Heart right ventricle (tissue), 16 donors: ENCODE data around the gene ZDBF2. TPM values are rescaled to one million over a fixed set of nuclear protein-coding genes. Genes with fewer than 3 reads are reported as not detected.

Source experiments
- ATAC-seq, 8 donors: fragments of 200-7000 bp; cut with Tn5 transposase; one replicate each; pipeline ENCODE4 v1.9.1; 2020; ENCODE audit warnings: mild to moderate bottlenecking in 8 of 8, moderate library complexity in 8 of 8, moderate number of reproducible peaks in 1 of 8
- DNase-seq, 2 donors: peaks; one replicate each; pipeline ENCODE4 v3.0.0-alpha.2; 2020
- H3K27ac ChIP-seq, 10 donors: fragments of 200-600 bp; sonication (generic) in 2 of 10; one replicate each; pipeline versions ENCODE4 v1.5.0 to v1.8.0; 2020 to 2022; ENCODE audit warnings: mild to moderate bottlenecking in 3 of 10
- H3K27me3 ChIP-seq, 7 donors: fragments of 200-600 bp; one replicate each; pipeline ENCODE4 v1.8.0; 2021 to 2022; ENCODE audit warnings: mild to moderate bottlenecking in 2 of 7
- H3K36me3 ChIP-seq, 9 donors: fragments of 200-600 bp; sonication (generic) in 1 of 9; one replicate each; pipeline versions ENCODE4 v1.5.0 to v1.8.0; 2020 to 2022; ENCODE audit warnings: mild to moderate bottlenecking in 2 of 9
- H3K4me1 ChIP-seq, 9 donors: fragments of 200-600 bp; sonication (generic) in 1 of 9; one replicate each; pipeline versions ENCODE4 v1.5.0 to v1.8.0; 2020 to 2022; ENCODE audit warnings: mild to moderate bottlenecking in 4 of 9
- H3K4me3 ChIP-seq, 10 donors: fragments of 200-600 bp; sonication (generic) in 2 of 10; one replicate each; pipeline versions ENCODE4 v1.5.0 to v1.8.0; 2020 to 2022; ENCODE audit warnings: mild to moderate bottlenecking in 7 of 10, moderate library complexity in 2 of 10
- H3K9me3 ChIP-seq, 11 donors: fragments of 200-600 bp in 10 of 11; sonication (generic) in 2 of 11; one replicate each; pipeline versions ENCODE4 v1.5.0 to v1.8.0; 2013 to 2022; ENCODE audit warnings: mild to moderate bottlenecking in 2 of 11, control low read depth in 1 of 11, moderate library complexity in 1 of 11
- WGBS, 2 donors: extraction: QIAGEN DNeasy Blood & Tissue Kit; methylation state at CpG; one replicate each; pipeline ENCODE4 v1.1.7; 2013; ENCODE audit warnings: inconsistent platforms in 1 of 2; 5-methylcytosine and 5-hydroxymethylcytosine counted together
- intact Hi-C, 10 donors: fragments of 100-400 bp; cut with DNase I; formaldehyde crosslinking; loops; one replicate each; pipeline versions ENCODE4 v1.11.1 to v1.14.2; 2022
- polyA plus RNA-seq, 2 donors: library from polyadenylated mRNA; stranded (reverse); fragments of 200-250 nt; gene quantifications; one replicate each; pipeline ENCODE4 v1.2.3, GENCODE V29; 2013
- total RNA-seq, 10 donors: library from RNA; stranded (reverse); fragmentation: NEBNext Ultra II Directional in 3 of 10; extraction: Animal tissue kit (Norgen Biotek cat#: 25700) in 3 of 10; gene quantifications; one replicate each; pipeline versions ENCODE4 v1.2.1 to v1.2.4, GENCODE V29; 2021 to 2023
- TF ChIP-seq, protein P1 (sequence below), 9 donors: fragments of 200-600 bp; sonication (generic) in 2 of 9; IDR thresholded peaks; one replicate each; pipeline versions ENCODE4 v1.5.0 to v1.8.0; 2021 to 2022; ENCODE audit warnings: antibody characterized with exemption in 9 of 9, mild to moderate bottlenecking in 5 of 9, moderate library complexity in 1 of 9
- donor health status: Arrhythmogenic right ventricular cardiomyopathy.
- donor health status: ischemic (EF 13 %, LVEDD 7.1; RV severe dilation, severe dysfunction).
- donor health status: healthy with polysubstance abuse.
- donor health status: DM: no; HTN: yes; CAD: no.
- donor health status: DM: no; HTN: no; CAD: no.
- donor health status: ischemic (EF 25% LVEDD 6.9; RV normal size, moderate dysfunction).
- donor health status: ischemic (EF 25% LVEDD 5.7; RV mildly dilated, moderate dysfunction).
- donor health status: healthy.
- donor health status: DM: yes; HTN: yes; CAD: no.
- donor health status: Ischemic cardiomyopathy.
- donor health status: ischemic (EF 35%, LVEDD 5.7; RV mildly dilated, moderate dysfunction).
- donor health status: nonischemic (EF 11% LVEDD 7.7; RV severe dilation, severe dysfunction).
- donor health status: DM: yes; HTN: yes; CAD: no.
- donor health status: PGD.
- donor health status: ischemic (EF 29% LVEDD 5.4; RV normal size, mild dysfunction).
- donor health status: nonischemic (EF 23%, LVEDD 6.1; RV moderate dilation, normal function).

The ZDBF2 gene
- total and polyA plus RNA-seq, 12 donors, result 0.72 to 15.6 (median 10.2) TPM

- ATAC-seq (no peak), DNase-seq (no peak)
- Histone ChIP-seq H3K27ac (no peak overlapping the region), H3K4me1 (no peaks in the 10 kb centered on the region), H3K27me3 (peaks cover 12 to 100% (median 97%) of the 10 kb centered on the region in 7 donors), H3K9me3 (no peaks in the 10 kb centered on the region), H3K36me3 (no peaks in the 10 kb centered on the region), H3K4me3 (no peak overlapping the region)
- TF ChIP-seq, protein P1, sequence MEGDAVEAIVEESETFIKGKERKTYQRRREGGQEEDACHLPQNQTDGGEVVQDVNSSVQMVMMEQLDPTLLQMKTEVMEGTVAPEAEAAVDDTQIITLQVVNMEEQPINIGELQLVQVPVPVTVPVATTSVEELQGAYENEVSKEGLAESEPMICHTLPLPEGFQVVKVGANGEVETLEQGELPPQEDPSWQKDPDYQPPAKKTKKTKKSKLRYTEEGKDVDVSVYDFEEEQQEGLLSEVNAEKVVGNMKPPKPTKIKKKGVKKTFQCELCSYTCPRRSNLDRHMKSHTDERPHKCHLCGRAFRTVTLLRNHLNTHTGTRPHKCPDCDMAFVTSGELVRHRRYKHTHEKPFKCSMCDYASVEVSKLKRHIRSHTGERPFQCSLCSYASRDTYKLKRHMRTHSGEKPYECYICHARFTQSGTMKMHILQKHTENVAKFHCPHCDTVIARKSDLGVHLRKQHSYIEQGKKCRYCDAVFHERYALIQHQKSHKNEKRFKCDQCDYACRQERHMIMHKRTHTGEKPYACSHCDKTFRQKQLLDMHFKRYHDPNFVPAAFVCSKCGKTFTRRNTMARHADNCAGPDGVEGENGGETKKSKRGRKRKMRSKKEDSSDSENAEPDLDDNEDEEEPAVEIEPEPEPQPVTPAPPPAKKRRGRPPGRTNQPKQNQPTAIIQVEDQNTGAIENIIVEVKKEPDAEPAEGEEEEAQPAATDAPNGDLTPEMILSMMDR (IDR thresholded peaks at IDR 0.05), result no peak
- 34 to 45% methylated on average over 5 of the region's 5 CpGs for WGBS, 2 donors
- intact Hi-C loops, result loop anchor here in 2 of 10 donors (10.0 kb wide), 1 partner anchor 103 kb away; no protein-coding TSS in a partner anchor
These were observed 6.9 kb upstream of the ZDBF2 start for GRCh38 chr2:206267567-206267966.

GRCh38 chr2:206271065-206271464 is 3.4 kb upstream of the ZDBF2 start:
- DNase-seq (no peak), ATAC-seq (no peak)
- no peaks in the 10 kb centered on the region for H3K9me3 ChIP-seq
- intact Hi-C loops, result no loop called here
- WGBS, 2 donors, result 31 to 34% methylated on average over 1 of the region's 1 CpG
- peaks cover 0 to 17% (median 5%) of the 10 kb centered on the region in 9 donors for H3K4me1 ChIP-seq
- no peak overlapping the region for H3K27ac ChIP-seq
- H3K36me3 ChIP-seq, result no peaks in the 10 kb centered on the region
- TF ChIP-seq, protein P1 (IDR thresholded peaks at IDR 0.05), result no peak
- peaks cover 0 to 100% (median 94%) of the 10 kb centered on the region in 7 donors for H3K27me3 ChIP-seq
- H3K4me3 ChIP-seq, result no peak overlapping the region

GRCh38 chr2:206273905-206274304 is 558 bp upstream of the ZDBF2 start:
- ATAC-seq, result no peak
- peak overlapping the region in 5 of 10 donors; percentile 64 to 79 (median 77) for H3K27ac ChIP-seq
- WGBS, 2 donors, result 19 to 23% methylated on average over 6 of the region's 6 CpGs
- intact Hi-C loops, result no loop called here
- H3K4me3 ChIP-seq, result peak overlapping the region in 9 of 10 donors; percentile 67 to 76 (median 70)
- no peaks in the 10 kb centered on the region for H3K9me3 ChIP-seq
- peaks cover 0 to 100% (median 93%) of the 10 kb centered on the region in 7 donors for H3K27me3 ChIP-seq
- TF ChIP-seq, protein P1 (IDR thresholded peaks at IDR 0.05), result no peak
- H3K4me1 ChIP-seq, result peaks cover 0 to 17% (median 5%) of the 10 kb centered on the region in 9 donors
- no peak for DNase-seq
- H3K36me3 ChIP-seq, result no peaks in the 10 kb centered on the region

DNA sequence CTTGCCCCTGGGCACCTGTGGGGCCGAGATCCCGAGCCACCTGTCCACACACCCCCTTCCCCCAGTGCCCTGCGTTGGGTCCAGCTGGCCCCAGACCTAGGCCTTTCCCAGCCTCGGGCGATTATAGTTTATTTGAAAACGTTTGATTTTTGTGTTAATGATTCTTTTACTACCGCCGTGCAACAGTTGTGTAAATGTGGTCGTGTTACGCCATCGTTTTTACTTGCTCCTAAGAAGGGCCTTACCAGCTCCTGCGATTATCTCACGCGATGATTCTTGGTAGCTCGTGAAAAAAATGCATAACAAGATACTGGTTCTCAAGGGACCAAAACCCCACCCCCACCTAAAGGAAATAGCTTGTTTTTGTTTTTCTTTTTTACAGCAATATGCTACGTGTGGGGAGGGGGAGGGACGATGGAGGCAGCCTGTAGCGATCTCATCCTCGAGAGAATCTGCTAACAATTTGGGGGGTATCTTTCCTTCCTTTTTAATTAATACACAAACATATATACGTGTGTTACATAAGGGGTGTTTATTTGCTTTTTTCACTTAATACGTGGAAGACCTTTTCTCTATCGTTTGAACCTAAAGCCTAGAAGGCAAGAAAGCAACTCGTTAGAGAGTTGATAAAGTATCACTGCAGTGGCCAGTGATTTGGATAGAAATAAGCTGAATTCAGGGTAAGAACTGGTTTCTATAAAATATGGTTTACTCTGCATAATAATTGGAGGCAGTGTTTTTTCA is 1.0 kb downstream of the ZDBF2 start:
- Histone ChIP-seq H3K4me1 (peaks cover 0 to 17% (median 5%) of the 10 kb centered on the region in 9 donors), H3K27me3 (peaks cover 0 to 97% (median 84%) of the 10 kb centered on the region in 7 donors), H3K4me3 (peak overlapping the region; percentile 63 to 76 (median 70)), H3K36me3 (no peaks in the 10 kb centered on the region), H3K9me3 (no peaks in the 10 kb centered on the region), H3K27ac (peak overlapping the region in 9 of 10 donors; percentile 37 to 79 (median 73))
- ATAC-seq (peak in 7 of 8 donors; percentile 16 to 64 (median 34)), DNase-seq (no peak)
- intact Hi-C loops, result no loop called here
- WGBS, 2 donors, result 2 to 4% methylated on average over 22 to 23 of the region's 23 CpGs
- TF ChIP-seq, protein P1 (IDR thresholded peaks at IDR 0.05), result no peak
